SK-N-SH (cell line): Measurements from ENCODE around the gene TBK1. TPM values are rescaled to one million over a fixed set of nuclear protein-coding genes. Genes with fewer than 3 reads are reported as not detected.
A peak's percentile ranks its signal among the peaks of the same experiment; 100 is the strongest.

Source experiments
- CTCF ChIA-PET: fragments of 300-600, 350-600 bp; formaldehyde crosslinking; extraction: SDS; loops from one replicate; lab custom pipeline; 2021; lab: Yijun Ruan, JAX
- POLR2A ChIA-PET: fragments of 350-600 bp; sonication (Branson Sonifier 250); formaldehyde crosslinking; extraction: SDS; loops from one replicate; lab custom pipeline; 2020; ENCODE audit warnings: antibody characterized with exemption, inconsistent platforms; lab: Yijun Ruan, JAX
- DNase-seq: peaks from one replicate; pipeline ENCODE4 v3.0.0; 2012
- H2AFZ ChIP-seq: fragments of 200-600 bp; sonication (generic); 2 replicates; pipeline ENCODE4 v1.8.1; 2016; ENCODE audit warnings: antibody characterized with exemption, mild to moderate bottlenecking, low read depth
- H3F3A ChIP-seq: fragments of 200-600 bp; sonication (generic); replicated peaks from 2 replicates; pipeline ENCODE3; 2016; ENCODE audit warnings: antibody characterized with exemption, mild to moderate bottlenecking; ENCODE audit not compliant: insufficient read depth
- H3K27ac ChIP-seq, 2 experiments: fragments of 200-500 bp in 1 of 2; fragments of 200-600 bp in 1 of 2; sonication (Bioruptor generic) in 1 of 2; sonication (generic), shearing (Covaris generic) in 1 of 2; 2 replicates each; pipeline versions ENCODE4 v1.5.1 to v1.6.1; 2014 to 2016; ENCODE audit warnings: low read depth in 2 of 2, inconsistent platforms in 1 of 2, low read length in 1 of 2, mild to moderate bottlenecking in 1 of 2, mixed read lengths in 1 of 2
- H3K27me3 ChIP-seq: fragments of 200-600 bp; sonication (generic), shearing (Covaris generic); 2 replicates; pipeline ENCODE4 v1.6.1; 2016; ENCODE audit warnings: mixed run types; ENCODE audit not compliant: insufficient read depth
- H3K36me3 ChIP-seq, 2 experiments: fragments of 200-500 bp in 1 of 2; fragments of 200-600 bp in 1 of 2; sonication (Bioruptor generic) in 1 of 2; sonication (generic) in 1 of 2; replicated peaks in 1 of 2; 2 replicates each; pipeline versions ENCODE3 to v1.5.1; 2014 to 2016; ENCODE audit warnings: low read length in 1 of 2, mild to moderate bottlenecking in 1 of 2; ENCODE audit not compliant: insufficient read depth in 2 of 2, control insufficient read depth in 1 of 2
- H3K4me1 ChIP-seq, 2 experiments: fragments of 200-500 bp in 1 of 2; fragments of 200-600 bp in 1 of 2; sonication (Bioruptor generic) in 1 of 2; sonication (generic), shearing (Covaris generic) in 1 of 2; 2 replicates each; pipeline versions ENCODE4 v1.5.1 to v1.6.1; 2014 to 2016; ENCODE audit warnings: low read depth in 1 of 2, low read length in 1 of 2, mixed run types in 1 of 2; ENCODE audit not compliant: insufficient read depth in 2 of 2, control insufficient read depth in 1 of 2
- H3K4me2 ChIP-seq: fragments of 200-600 bp; sonication (generic), shearing (Covaris generic); 2 replicates; pipeline ENCODE4 v1.6.1; 2017; ENCODE audit warnings: mixed run types
- H3K4me3 ChIP-seq, 2 experiments: fragments of 200-500 bp in 1 of 2; fragments of 200-600 bp in 1 of 2; sonication (Bioruptor generic) in 1 of 2; sonication (generic), shearing (Covaris generic) in 1 of 2; 2 replicates each; pipeline versions ENCODE4 v1.5.1 to v1.8.1; 2014 to 2016; ENCODE audit warnings: low read depth in 2 of 2, inconsistent platforms in 1 of 2, low read length in 1 of 2, mild to moderate bottlenecking in 1 of 2, mixed read lengths in 1 of 2, moderate library complexity in 1 of 2
- H3K79me2 ChIP-seq: fragments of 200-600 bp; sonication (generic); 2 replicates; pipeline ENCODE4 v1.8.1; 2017; ENCODE audit warnings: mild to moderate bottlenecking; ENCODE audit not compliant: insufficient read depth
- H3K9ac ChIP-seq: fragments of 200-600 bp; sonication (generic); 2 replicates; pipeline ENCODE4 v1.6.1; 2017; ENCODE audit warnings: mixed run types
- H3K9me2 ChIP-seq: fragments of 200-600 bp; sonication (generic); 2 replicates; pipeline ENCODE4 v1.6.1; 2017; ENCODE audit warnings: mixed run types
- H3K9me3 ChIP-seq: fragments of 200-600 bp; sonication (generic); 2 replicates; pipeline ENCODE4 v1.6.1; 2017; ENCODE audit warnings: mixed run types, mild to moderate bottlenecking, moderate library complexity
- H4K20me1 ChIP-seq: fragments of 200-600 bp; sonication (generic); 2 replicates; pipeline ENCODE4 v1.6.1; 2017; ENCODE audit warnings: mild to moderate bottlenecking, mixed run types; ENCODE audit not compliant: insufficient read depth
- CHD2 ChIP-seq: fragments of 150-350 bp; IDR thresholded peaks from 2 replicates; pipeline ENCODE4 v1.6.1; 2018; ENCODE audit warnings: low read length; ENCODE audit not compliant: partially characterized antibody
- EP300 ChIP-seq, 2 experiments: IDR thresholded peaks; 2 replicates each; pipeline versions ENCODE4 v1.4.0 to v1.6.1; 2012; ENCODE audit warnings: borderline replicate concordance in 1 of 2, low read depth in 1 of 2, low read length in 1 of 2
- GABPA ChIP-seq: IDR thresholded peaks from 2 replicates; pipeline ENCODE4 v1.4.0; 2012; ENCODE audit warnings: low read depth, mild to moderate bottlenecking
- MEF2A ChIP-seq: IDR thresholded peaks from 2 replicates; pipeline ENCODE4 v1.4.0; 2012; ENCODE audit warnings: low read depth, borderline replicate concordance
- NFIC ChIP-seq: IDR thresholded peaks from 2 replicates; pipeline ENCODE4 v1.4.0; 2012; ENCODE audit warnings: borderline replicate concordance
- NRF1 ChIP-seq: IDR thresholded peaks from 2 replicates; pipeline ENCODE4 v1.6.1; 2012; ENCODE audit warnings: low read depth, mild to moderate bottlenecking, low read length
- RAD21 ChIP-seq: IDR thresholded peaks from 2 replicates; pipeline ENCODE4 v1.6.1; 2012; ENCODE audit warnings: mild to moderate bottlenecking, low read length
- RFX5 ChIP-seq: IDR thresholded peaks from 2 replicates; pipeline ENCODE4 v1.6.1; 2012; ENCODE audit warnings: mild to moderate bottlenecking, improper control_type of control experiment, low read length
- RXRA ChIP-seq: IDR thresholded peaks from 2 replicates; pipeline ENCODE4 v1.4.0; 2012; ENCODE audit warnings: low read depth, mild to moderate bottlenecking, borderline replicate concordance
- SMC3 ChIP-seq: IDR thresholded peaks from 2 replicates; pipeline ENCODE4 v1.6.1; 2012; ENCODE audit warnings: low read depth, low read length, improper control_type of control experiment
- TCF12 ChIP-seq: IDR thresholded peaks from 2 replicates; pipeline ENCODE4 v1.4.0; 2012
- TEAD4 ChIP-seq: IDR thresholded peaks from 2 replicates; pipeline ENCODE4 v1.4.0; 2012; ENCODE audit warnings: mild to moderate bottlenecking, borderline replicate concordance; ENCODE audit not compliant: insufficient read depth
- YY1 ChIP-seq: IDR thresholded peaks from 2 replicates; pipeline ENCODE4 v1.4.0; 2012; ENCODE audit warnings: low read depth, mild to moderate bottlenecking
- WGBS: methylation state at CpG from one replicate; pipeline ENCODE4 v1.1.6; 2017; ENCODE audit warnings: low lambda C conversion rate; 5-methylcytosine and 5-hydroxymethylcytosine counted together
- polyA plus RNA-seq, 3 experiments: library from polyadenylated mRNA; depleted of rRNA; stranded (reverse); fragments of >200 nt; gene quantifications; 2 replicates each; pipeline ENCODE4 v1.2.3, GENCODE V29; 2012
- TF ChIP-seq, protein P1 (sequence below): IDR thresholded peaks from 2 replicates; pipeline ENCODE4 v1.4.0; 2012; ENCODE audit warnings: low read depth, borderline replicate concordance
- TF ChIP-seq, protein P2 (sequence below): IDR thresholded peaks from 2 replicates; pipeline ENCODE4 v1.4.0; 2012; ENCODE audit warnings: low read depth
- TF ChIP-seq, protein P3 (sequence below): fragments of 150-350 bp; IDR thresholded peaks from 2 replicates; pipeline ENCODE4 v1.6.1; 2017; ENCODE audit warnings: antibody characterized with exemption, low read length, low read depth, borderline replicate concordance
- TF ChIP-seq, protein P4 (sequence below): IDR thresholded peaks from 2 replicates; pipeline ENCODE4 v1.6.1; 2012; ENCODE audit warnings: mild to moderate bottlenecking, low read depth, low read length, moderate library complexity
- TF ChIP-seq, protein P5 (sequence below): IDR thresholded peaks from 2 replicates; pipeline ENCODE4; 2012
- TF ChIP-seq, protein P6 (sequence below): IDR thresholded peaks from 2 replicates; pipeline ENCODE4 v1.4.0; 2012; ENCODE audit warnings: low read depth, borderline replicate concordance
- TF ChIP-seq, protein P7 (sequence below): fragments of 150-350 bp; IDR thresholded peaks from 2 replicates; pipeline ENCODE4 v1.6.1; 2016; ENCODE audit warnings: mild to moderate bottlenecking, low read depth, low read length

Gene TBK1
- polyA plus RNA-seq (2012; rRNA removed): 8.2 and 11.5 TPM in 2 replicates
- polyA plus RNA-seq (2012; cell fraction: cytosol; rRNA removed): 13.4 and 16.7 TPM in 2 replicates
- polyA plus RNA-seq (2012; cell fraction: nucleus; rRNA removed): 5.0 and 14.9 TPM in 2 replicates

DNA sequence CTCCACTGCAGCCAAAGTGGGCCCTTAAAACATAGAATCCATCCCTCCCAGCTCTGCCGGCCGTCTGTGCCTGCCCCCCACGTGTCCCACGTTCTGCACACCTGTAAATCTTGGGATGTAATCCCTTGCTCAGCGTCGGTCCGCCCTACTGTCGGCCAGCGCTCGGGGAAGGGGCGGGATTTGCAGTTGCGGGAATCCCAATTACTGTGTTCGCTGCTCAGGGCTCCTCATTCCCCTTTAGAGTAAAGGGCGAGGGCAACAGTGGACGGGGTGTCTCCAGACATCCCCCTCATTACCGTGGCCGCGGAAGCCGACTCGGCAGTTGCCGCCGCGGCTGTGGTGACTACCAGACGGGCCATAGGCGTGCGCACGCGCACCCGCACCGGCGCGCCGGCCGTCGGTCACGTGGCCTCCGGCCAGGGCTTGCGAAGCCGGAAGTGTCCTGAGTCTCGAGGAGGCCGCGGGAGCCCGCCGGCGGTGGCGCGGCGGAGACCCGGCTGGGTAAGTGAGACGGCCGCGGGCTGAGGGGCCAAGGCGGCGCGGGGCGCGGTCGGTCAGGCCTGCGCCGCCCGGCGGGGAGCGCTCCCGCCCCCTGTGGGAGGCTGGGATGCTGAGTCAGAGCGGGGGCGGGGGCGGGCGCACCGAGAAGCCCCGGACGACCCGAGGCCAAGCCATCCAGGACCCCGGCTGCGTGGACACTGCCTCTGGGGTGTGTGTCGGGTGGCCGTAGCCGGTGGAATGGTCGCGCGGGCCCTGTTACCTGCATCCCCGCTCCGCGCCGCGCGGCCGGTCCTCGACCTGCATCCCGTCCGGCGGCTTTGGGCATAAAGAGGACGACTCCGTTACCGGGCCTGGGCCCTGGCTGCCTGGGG is at the start of gene TBK1:
TSS of gene TBK1 (plus strand) at position 434 of the 872 bp plus-strand sequence. CDS start 3,751 bp downstream, outside the sequence.
- peaks cover 11% of the 10 kb centered on the region in 2 experiments; a peak in 3 of 4 replicates for H3K4me1 ChIP-seq
- no peaks in the 10 kb centered on the region for H3K9me2 ChIP-seq
- ChIA-PET CTCF (interaction anchor here (0.7 to 1.5 kb wide), 3 partner anchors 17 to 291 kb away, joined by 3 read pairs; no protein-coding TSS in a partner anchor), POLR2A (no interaction called here)
- H3K27me3 ChIP-seq: no peaks in the 10 kb centered on the region
- WGBS: under 1% methylated on average over 38 of the region's 94 CpGs
- peaks cover 9% of the 10 kb centered on the region; the same call in 1 of the 2 replicates for H4K20me1 ChIP-seq
- H3K9ac ChIP-seq: peak within 1 kb of the TSS; percentile 97
- no peaks in the 10 kb centered on the region for H3K9me3 ChIP-seq
- H3K4me3 ChIP-seq: peak within 1 kb of the TSS; percentile 91 to 97
- peaks cover 41% of the 10 kb centered on the region for H3F3A ChIP-seq
- peak within 1 kb of the TSS; percentile 53 for H2AFZ ChIP-seq
- H3K27ac ChIP-seq: peak within 1 kb of the TSS; percentile 95 to 98
- peaks cover 28 to 35% of the 10 kb centered on the region in 2 experiments for H3K36me3 ChIP-seq
- peaks cover 58% of the 10 kb centered on the region for H3K79me2 ChIP-seq
- DNase-seq: peak; percentile 96
- H3K4me2 ChIP-seq: peak within 1 kb of the TSS; percentile 90
- TF ChIP-seq, protein P1, sequence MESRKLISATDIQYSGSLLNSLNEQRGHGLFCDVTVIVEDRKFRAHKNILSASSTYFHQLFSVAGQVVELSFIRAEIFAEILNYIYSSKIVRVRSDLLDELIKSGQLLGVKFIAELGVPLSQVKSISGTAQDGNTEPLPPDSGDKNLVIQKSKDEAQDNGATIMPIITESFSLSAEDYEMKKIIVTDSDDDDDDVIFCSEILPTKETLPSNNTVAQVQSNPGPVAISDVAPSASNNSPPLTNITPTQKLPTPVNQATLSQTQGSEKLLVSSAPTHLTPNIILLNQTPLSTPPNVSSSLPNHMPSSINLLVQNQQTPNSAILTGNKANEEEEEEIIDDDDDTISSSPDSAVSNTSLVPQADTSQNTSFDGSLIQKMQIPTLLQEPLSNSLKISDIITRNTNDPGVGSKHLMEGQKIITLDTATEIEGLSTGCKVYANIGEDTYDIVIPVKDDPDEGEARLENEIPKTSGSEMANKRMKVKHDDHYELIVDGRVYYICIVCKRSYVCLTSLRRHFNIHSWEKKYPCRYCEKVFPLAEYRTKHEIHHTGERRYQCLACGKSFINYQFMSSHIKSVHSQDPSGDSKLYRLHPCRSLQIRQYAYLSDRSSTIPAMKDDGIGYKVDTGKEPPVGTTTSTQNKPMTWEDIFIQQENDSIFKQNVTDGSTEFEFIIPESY: no peak
- TF ChIP-seq EP300 (IDR thresholded peaks at IDR 0.05; ENCODE audit: borderline replicate concordance in 1 of 2, low read depth in 1 of 2, low read length in 1 of 2): no peak
- no peak for TF ChIP-seq TEAD4
- TF ChIP-seq, protein P2, sequence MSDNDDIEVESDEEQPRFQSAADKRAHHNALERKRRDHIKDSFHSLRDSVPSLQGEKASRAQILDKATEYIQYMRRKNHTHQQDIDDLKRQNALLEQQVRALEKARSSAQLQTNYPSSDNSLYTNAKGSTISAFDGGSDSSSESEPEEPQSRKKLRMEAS: peak; percentile 78
- no peak for TF ChIP-seq RFX5
- no peak for TF ChIP-seq CHD2
- 0 out of 2 replicates have a peak, but pooled peaks have one; percentile 41 for TF ChIP-seq GABPA
- TF ChIP-seq RAD21: no peak
- TF ChIP-seq, protein P3, sequence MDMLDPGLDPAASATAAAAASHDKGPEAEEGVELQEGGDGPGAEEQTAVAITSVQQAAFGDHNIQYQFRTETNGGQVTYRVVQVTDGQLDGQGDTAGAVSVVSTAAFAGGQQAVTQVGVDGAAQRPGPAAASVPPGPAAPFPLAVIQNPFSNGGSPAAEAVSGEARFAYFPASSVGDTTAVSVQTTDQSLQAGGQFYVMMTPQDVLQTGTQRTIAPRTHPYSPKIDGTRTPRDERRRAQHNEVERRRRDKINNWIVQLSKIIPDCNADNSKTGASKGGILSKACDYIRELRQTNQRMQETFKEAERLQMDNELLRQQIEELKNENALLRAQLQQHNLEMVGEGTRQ: peak; percentile 78
- no peak for TF ChIP-seq MEF2A
- TF ChIP-seq RXRA: no peak
- TF ChIP-seq, protein P4, sequence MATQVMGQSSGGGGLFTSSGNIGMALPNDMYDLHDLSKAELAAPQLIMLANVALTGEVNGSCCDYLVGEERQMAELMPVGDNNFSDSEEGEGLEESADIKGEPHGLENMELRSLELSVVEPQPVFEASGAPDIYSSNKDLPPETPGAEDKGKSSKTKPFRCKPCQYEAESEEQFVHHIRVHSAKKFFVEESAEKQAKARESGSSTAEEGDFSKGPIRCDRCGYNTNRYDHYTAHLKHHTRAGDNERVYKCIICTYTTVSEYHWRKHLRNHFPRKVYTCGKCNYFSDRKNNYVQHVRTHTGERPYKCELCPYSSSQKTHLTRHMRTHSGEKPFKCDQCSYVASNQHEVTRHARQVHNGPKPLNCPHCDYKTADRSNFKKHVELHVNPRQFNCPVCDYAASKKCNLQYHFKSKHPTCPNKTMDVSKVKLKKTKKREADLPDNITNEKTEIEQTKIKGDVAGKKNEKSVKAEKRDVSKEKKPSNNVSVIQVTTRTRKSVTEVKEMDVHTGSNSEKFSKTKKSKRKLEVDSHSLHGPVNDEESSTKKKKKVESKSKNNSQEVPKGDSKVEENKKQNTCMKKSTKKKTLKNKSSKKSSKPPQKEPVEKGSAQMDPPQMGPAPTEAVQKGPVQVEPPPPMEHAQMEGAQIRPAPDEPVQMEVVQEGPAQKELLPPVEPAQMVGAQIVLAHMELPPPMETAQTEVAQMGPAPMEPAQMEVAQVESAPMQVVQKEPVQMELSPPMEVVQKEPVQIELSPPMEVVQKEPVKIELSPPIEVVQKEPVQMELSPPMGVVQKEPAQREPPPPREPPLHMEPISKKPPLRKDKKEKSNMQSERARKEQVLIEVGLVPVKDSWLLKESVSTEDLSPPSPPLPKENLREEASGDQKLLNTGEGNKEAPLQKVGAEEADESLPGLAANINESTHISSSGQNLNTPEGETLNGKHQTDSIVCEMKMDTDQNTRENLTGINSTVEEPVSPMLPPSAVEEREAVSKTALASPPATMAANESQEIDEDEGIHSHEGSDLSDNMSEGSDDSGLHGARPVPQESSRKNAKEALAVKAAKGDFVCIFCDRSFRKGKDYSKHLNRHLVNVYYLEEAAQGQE: no peak
- TF ChIP-seq NFIC: no peak; the same call in 1 of the 2 replicates
- peak; percentile 96 for TF ChIP-seq NRF1
- TF ChIP-seq TCF12: peak; percentile 12; the same call in 1 of the 2 replicates
- TF ChIP-seq, protein P5, sequence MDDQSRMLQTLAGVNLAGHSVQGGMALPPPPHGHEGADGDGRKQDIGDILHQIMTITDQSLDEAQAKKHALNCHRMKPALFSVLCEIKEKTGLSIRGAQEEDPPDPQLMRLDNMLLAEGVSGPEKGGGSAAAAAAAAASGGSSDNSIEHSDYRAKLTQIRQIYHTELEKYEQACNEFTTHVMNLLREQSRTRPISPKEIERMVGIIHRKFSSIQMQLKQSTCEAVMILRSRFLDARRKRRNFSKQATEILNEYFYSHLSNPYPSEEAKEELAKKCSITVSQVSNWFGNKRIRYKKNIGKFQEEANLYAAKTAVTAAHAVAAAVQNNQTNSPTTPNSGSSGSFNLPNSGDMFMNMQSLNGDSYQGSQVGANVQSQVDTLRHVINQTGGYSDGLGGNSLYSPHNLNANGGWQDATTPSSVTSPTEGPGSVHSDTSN: no peak
- TF ChIP-seq, protein P6, sequence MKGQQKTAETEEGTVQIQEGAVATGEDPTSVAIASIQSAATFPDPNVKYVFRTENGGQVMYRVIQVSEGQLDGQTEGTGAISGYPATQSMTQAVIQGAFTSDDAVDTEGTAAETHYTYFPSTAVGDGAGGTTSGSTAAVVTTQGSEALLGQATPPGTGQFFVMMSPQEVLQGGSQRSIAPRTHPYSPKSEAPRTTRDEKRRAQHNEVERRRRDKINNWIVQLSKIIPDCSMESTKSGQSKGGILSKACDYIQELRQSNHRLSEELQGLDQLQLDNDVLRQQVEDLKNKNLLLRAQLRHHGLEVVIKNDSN: peak; percentile 96
- no peak for TF ChIP-seq SMC3
- TF ChIP-seq YY1: no peak
- TF ChIP-seq, protein P7, sequence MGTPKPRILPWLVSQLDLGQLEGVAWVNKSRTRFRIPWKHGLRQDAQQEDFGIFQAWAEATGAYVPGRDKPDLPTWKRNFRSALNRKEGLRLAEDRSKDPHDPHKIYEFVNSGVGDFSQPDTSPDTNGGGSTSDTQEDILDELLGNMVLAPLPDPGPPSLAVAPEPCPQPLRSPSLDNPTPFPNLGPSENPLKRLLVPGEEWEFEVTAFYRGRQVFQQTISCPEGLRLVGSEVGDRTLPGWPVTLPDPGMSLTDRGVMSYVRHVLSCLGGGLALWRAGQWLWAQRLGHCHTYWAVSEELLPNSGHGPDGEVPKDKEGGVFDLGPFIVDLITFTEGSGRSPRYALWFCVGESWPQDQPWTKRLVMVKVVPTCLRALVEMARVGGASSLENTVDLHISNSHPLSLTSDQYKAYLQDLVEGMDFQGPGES: no peak
